Mesodermal cell (in vitro differentiated cells): ENCODE measurements around the gene GPAM.

ENCODE experiments used
- H3K27ac ChIP-seq: 2 replicates; pipeline ENCODE4 v1.7.0; 2013; ENCODE audit warnings: mild to moderate bottlenecking, low read depth, low read length, moderate library complexity; ENCODE audit not compliant: severe bottlenecking
- H3K36me3 ChIP-seq: 2 replicates; pipeline ENCODE4 v1.7.1; 2013; ENCODE audit warnings: mild to moderate bottlenecking, low read length, moderate library complexity; ENCODE audit not compliant: control insufficient read depth, insufficient read depth
- H3K4me1 ChIP-seq: one replicate; pipeline ENCODE4 v1.7.1; 2013; ENCODE audit warnings: mild to moderate bottlenecking, low read length; ENCODE audit not compliant: insufficient read depth, control insufficient read depth, poor library complexity, severe bottlenecking
- H3K4me3 ChIP-seq: 2 replicates; pipeline ENCODE4 v1.7.0; 2013; ENCODE audit warnings: low read length, control low read depth, mild to moderate bottlenecking; ENCODE audit not compliant: insufficient read depth, poor library complexity, severe bottlenecking; ENCODE audit errors: extremely low read depth
- H3K9me3 ChIP-seq: 2 replicates; pipeline ENCODE4 v1.7.1; 2013; ENCODE audit warnings: mild to moderate bottlenecking, low read length, moderate library complexity; ENCODE audit not compliant: control insufficient read depth
- whole genome bisulfite sequencing, 2 experiments: methylation state at CpG; one replicate each; pipeline ENCODE4 v1.1.5; 2013; ENCODE audit warnings: missing lambda C conversion rate in 2 of 2; ENCODE audit not compliant: insufficient coverage in 2 of 2; 5-methylcytosine and 5-hydroxymethylcytosine counted together

Gene GPAM

DNA sequence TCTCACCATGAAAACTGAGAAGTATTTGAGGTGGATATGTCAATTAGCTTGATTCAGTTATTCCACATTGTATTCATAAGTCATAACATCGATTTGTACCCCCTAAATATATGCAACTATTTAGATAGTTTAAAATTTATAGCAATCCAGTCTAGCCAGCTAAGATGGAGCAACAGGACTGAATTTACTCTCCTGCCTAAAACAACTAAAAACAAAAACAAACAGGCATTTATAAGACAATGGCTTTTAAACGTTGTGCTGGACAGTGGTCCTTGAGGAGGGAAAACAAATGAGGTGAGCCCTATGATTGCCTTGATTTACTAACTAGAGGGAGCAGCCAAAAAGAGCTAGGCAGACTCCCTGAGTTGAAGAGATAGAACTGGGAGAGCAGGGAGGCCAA, 814 bp upstream of the GPAM start:
- no peak overlapping the region for H3K27ac ChIP-seq
- peak overlapping the region; percentile 89 for H3K4me3 ChIP-seq
- H3K36me3 ChIP-seq, result peaks cover 5% of the 10 kb centered on the region
- H3K9me3 ChIP-seq, result no peaks in the 10 kb centered on the region
- 13 to 20% methylated on average over 1 of the region's 2 CpGs for WGBS, 2 experiments
- no peaks in the 10 kb centered on the region for H3K4me1 ChIP-seq

DNA sequence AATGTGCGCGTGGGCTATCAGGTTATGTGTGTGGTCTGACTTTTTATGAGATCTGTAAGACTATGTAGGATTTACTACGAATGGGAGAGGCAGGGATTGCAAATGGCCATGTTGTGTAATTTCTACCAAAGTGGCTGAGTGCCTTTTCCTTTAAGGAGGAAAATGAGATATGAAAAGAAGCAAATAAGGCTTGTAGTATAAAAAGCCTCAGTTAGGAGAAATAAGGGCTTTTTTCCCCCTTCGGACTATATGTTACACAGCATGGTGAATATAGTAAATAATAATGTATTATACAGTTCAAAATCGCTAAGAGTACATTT, 447 bp upstream of the GPAM start:
- WGBS, 2 experiments, result 0 to 13% methylated on average over 3 of the region's 5 CpGs
- peak overlapping the region; percentile 89 for H3K4me3 ChIP-seq
- H3K36me3 ChIP-seq, result peaks cover 6% of the 10 kb centered on the region
- H3K27ac ChIP-seq, result peak overlapping the region; percentile 73
- no peaks in the 10 kb centered on the region for H3K9me3 ChIP-seq
- H3K4me1 ChIP-seq, result no peaks in the 10 kb centered on the region

DNA sequence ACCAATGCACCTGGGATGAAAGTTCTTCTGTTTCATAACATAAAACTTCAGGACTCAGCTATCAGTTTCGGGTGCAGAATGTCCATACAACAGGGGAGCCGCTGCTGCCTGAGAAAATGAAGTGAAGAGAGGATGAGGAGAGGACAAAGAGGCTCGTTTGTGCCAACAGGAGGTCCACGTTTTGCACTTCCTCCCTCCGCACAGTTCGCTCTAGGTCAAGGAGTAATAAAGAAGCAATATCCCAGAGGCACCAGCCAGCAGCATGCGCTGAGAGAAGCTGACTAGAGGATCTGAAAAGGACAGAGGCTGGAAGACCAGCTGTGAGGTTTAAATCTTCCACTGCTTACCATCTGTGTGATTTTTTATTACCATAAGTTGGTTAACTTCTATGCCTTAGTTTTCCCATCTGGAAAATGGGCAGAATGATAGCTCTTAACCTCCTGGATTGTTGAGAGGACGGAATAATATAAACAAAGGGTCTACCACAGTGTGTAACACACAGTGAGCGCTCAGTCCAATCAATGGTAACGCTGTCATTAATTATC, 709 bp downstream of the GPAM start:
- Histone ChIP-seq H3K4me3 (peak overlapping the region; percentile 89), H3K36me3 (peaks cover 6% of the 10 kb centered on the region), H3K27ac (no peak overlapping the region), H3K4me1 (no peaks in the 10 kb centered on the region), H3K9me3 (no peaks in the 10 kb centered on the region)
- WGBS, 2 experiments, result 35 to 47% methylated on average over 8 to 9 of the region's 10 CpGs

DNA sequence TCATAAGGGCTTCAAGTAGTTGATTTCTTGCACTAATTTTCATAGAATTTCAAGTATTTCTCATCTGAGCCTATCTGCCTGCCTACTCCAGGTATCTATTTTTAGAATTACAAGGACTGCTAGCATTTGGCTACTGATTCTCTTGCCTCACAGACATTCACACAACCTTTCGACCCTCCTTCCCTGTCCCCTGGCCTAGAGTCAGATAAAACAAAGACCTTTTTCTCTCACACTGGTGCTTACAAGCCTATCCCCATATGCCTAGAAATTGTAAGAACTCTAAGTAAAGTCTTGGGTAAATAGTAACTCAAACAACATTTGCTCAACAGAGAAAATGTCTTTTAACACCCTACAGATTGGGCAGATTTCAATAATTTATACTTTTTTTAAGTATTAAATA, 6.3 kb downstream of the GPAM start:
- WGBS, 2 experiments, result 83 to 100% methylated on average over 1 of the region's 1 CpG
- Histone ChIP-seq H3K36me3 (peaks cover 40% of the 10 kb centered on the region), H3K9me3 (no peaks in the 10 kb centered on the region), H3K4me3 (no peak overlapping the region), H3K4me1 (no peaks in the 10 kb centered on the region), H3K27ac (no peak overlapping the region)

DNA sequence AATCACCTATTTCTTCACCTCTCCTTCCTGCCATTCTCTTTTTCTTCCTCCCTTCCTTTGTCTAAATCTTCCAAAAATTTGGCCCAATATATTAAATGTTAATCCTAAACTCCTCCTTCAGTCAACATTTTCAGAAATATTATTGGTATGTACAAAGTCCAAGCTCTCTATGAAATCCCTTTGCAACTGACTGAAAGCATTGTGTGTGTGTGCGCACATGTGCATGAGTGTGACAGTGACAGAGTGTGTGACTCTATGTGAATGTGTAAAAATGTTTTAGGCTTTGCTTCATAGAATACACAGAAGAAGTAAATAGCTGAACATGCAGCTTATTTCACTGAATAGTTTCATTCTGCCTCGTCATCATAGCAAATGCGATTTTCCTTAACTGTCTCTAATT, 7.0 kb downstream of the GPAM start:
- peaks cover 43% of the 10 kb centered on the region for H3K36me3 ChIP-seq
- WGBS, 2 experiments, result 83 to 100% methylated on average over 1 of the region's 3 CpGs
- no peak overlapping the region for H3K4me3 ChIP-seq

DNA sequence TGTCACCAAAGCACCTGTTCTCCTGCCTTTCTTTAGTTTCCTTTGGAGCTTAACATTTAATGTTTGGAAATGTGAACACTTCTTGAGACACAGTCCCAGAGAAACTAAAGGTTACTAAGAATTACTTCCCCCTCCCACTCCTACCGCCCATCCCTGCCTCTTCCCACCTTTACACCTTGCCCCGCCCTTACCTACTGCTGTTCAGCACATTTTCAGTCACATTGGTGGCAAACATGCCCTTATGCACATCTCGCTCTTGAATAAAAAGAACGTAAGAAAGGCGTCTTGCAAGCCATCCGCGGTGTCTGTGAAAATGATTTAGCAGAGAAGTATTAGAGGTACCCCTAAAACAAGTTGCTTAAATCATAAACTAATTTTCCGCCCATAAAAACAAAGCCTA, 8.2 kb downstream of the GPAM start:
- 79 to 93% methylated on average over 2 to 3 of the region's 8 CpGs for WGBS, 2 experiments
- Histone ChIP-seq H3K36me3 (peaks cover 53% of the 10 kb centered on the region), H3K4me3 (no peak overlapping the region), H3K9me3 (no peaks in the 10 kb centered on the region), H3K27ac (no peak overlapping the region), H3K4me1 (no peaks in the 10 kb centered on the region)

More for the DNA sequence above, 7.0 kb downstream of the GPAM start:
- no peak overlapping the region for H3K27ac ChIP-seq
- H3K4me1 ChIP-seq, result no peaks in the 10 kb centered on the region
- H3K9me3 ChIP-seq, result no peaks in the 10 kb centered on the region

DNA sequence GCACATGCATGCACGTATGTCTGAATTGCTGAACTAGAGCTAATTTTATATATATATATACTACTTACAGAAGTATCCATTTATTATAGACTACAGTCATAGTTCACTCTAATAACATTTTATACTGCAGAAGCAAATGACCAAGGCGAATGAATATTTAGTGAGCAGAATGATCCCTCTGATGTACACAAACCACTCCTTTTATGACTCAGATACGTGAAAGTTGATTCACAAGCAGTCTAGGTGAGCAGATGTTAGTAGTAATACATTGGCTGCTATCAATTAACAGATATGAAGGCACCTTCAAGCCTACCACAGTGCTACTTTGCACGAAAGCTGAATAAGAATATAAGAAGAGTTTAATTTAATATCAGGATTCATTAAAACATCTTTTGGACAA, 10.4 kb downstream of the GPAM start:
- H3K9me3 ChIP-seq, result no peaks in the 10 kb centered on the region
- H3K36me3 ChIP-seq, result peaks cover 68% of the 10 kb centered on the region
- H3K27ac ChIP-seq, result no peak overlapping the region
- no CpG with 5 or more reads among the region's 4 CpGs for WGBS, 2 experiments
- H3K4me1 ChIP-seq, result no peaks in the 10 kb centered on the region
- no peak overlapping the region for H3K4me3 ChIP-seq

DNA sequence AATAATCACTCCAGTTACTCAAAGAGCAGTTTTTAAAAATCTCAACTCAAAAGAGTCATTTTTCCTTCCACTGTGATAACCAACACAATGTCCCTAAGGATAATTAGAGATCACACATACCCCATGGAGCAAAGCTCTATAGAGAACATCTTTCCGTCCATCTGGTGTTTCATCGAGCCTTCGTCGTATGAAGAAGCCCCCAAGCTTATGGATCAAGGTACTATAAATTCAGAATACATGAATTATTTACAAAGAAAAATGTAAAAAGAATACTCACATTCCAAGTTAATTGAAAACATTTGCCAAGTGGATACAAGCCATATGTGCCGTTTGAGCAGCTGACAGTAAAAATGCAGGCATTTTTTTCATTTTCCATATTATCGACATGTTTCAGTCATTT, 14.8 kb downstream of the GPAM start:
- WGBS, 2 experiments, result no CpG with 5 or more reads among the region's 6 CpGs
- H3K27ac ChIP-seq, result no peak overlapping the region
- H3K36me3 ChIP-seq, result peaks cover 59% of the 10 kb centered on the region

DNA sequence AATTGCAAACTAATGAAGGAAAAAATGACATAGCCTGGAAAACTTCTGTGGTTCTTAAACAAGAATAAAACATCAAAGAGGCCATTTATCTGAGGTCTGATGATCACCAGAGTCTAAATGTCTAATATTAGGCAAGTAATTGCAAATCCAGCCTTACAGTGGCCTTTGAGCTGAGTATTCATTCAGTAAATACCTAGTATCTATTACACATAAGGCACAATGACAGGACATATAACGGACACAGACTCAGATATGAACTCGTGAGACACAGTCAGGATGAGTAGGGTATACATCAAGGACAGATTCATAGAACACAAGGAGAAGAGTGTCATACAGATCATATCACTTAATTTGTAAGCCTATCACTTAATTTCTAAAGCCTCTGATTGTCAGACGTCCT, 16.8 kb downstream of the GPAM start:
- no peaks in the 10 kb centered on the region for H3K9me3 ChIP-seq
- H3K4me1 ChIP-seq, result no peaks in the 10 kb centered on the region
- no peak overlapping the region for H3K27ac ChIP-seq
- no peak overlapping the region for H3K4me3 ChIP-seq
- H3K36me3 ChIP-seq, result peaks cover 52% of the 10 kb centered on the region
- WGBS, 2 experiments, result 100% methylated on average over 1 of the region's 3 CpGs

More for the DNA sequence above, 14.8 kb downstream of the GPAM start:
- H3K9me3 ChIP-seq, result no peaks in the 10 kb centered on the region
- no peak overlapping the region for H3K4me3 ChIP-seq
- H3K4me1 ChIP-seq, result no peaks in the 10 kb centered on the region

DNA sequence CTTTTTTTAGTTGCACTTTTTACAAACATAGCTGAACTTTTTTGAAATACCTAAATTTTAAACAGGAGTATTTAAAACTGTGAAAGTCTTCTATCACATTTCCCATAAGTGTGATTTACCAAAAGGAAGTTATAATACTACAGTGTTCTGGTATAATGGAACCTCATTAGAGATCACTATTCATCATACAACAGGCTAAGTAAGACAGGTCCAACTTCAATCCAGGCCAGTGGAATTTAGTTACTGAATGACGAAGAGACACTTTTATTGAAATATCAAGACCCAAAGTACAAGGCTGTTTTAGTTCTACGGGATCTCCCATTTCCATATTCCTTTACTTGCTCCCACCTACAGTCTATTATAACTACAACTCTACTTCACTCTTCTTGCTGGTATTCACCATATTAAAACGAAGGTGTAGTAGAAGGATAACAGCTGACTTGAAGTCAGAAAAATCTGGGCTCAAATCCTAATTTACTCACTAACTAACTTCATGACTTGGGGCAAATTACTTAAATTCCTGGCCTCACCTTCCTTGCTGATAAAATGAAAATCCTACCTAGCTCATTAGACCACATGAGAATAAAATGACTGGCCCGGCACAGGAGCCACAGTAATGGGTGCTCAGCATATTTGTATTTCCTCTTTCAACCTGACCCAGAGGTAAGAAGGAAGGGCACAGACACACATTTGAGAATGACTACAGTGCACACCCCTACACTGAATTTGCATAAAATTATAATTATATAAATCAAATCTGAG, 21.6 kb downstream of the GPAM start:
- Histone ChIP-seq H3K27ac (no peak overlapping the region), H3K4me1 (no peaks in the 10 kb centered on the region), H3K4me3 (no peak overlapping the region), H3K9me3 (no peaks in the 10 kb centered on the region), H3K36me3 (peaks cover 47% of the 10 kb centered on the region)
- WGBS, 2 experiments, result 80 to 83% methylated on average over 3 of the region's 4 CpGs

DNA sequence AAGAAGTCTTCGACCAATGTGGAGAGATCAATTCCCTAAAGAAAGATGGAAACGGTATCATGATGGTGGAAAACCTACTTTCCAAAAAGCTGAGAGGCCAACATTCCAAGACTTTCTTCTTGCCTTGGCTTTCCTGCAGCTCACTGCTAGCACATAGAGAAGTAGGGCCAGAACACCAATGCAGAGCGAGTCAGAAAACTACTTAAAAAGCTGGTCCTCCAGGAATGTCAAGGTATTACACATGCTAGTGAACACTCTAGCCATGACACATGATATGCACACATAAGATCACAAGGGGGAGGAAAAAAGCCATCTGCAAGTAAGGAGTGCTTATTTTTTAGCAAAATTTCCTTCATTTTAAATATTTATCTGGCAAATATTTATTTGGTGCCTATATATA, 22.7 kb downstream of the GPAM start:
- Histone ChIP-seq H3K9me3 (no peaks in the 10 kb centered on the region), H3K4me3 (no peak overlapping the region), H3K4me1 (no peaks in the 10 kb centered on the region), H3K36me3 (peaks cover 53% of the 10 kb centered on the region), H3K27ac (no peak overlapping the region)
- 100% methylated on average over 2 of the region's 3 CpGs; no CpG with 5 or more reads in 1 of the 2 experiments for WGBS, 2 experiments
